Measurements from ENCODE around the gene MTCL1.

The MTCL1 gene

GRCh38 chr18:8874872-8875271, 169.5 kb downstream of the MTCL1 start:
- DNase-seq, result no peak

DNA sequence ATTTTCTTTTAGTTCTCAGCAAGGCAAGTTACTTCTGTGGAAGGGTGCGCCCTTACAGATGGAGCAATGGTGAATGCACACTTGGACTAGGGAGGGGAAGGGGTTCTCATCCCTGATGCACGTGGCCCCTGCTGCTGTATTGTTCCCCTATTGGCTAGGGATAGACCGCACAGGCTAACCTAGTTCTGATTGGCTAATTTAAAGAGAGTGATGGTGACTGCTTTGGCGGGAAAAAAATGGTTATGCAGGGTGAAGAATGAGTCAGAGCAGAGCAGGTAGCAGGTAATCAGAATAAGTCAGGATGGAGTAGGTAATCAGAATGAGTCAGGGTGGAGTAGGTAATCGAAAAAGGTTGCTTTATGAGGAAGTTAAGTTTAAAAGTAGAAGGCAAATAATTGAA, 171.5 kb downstream of the MTCL1 start:
- DNase-seq, result no peak

DNA sequence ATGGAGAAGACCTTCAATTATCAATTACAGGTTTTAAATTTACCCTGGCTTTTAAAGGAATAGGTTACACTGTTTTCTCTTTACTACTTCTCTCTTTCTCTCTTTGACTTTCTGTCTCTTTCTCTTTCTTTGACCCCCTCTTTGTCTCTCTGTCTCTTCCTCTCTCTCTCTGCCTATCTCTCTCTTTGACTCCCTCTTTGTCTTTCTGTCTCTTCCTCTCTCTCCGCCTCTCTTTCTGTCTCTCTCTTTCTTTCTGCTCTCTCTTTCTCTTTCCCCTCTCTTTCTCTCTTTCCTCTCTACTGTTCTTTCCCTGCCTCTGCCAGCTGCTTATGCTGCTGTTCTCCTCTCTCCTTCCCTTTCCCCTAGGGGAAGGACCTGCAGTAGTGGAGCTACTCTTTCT, 175.7 kb downstream of the MTCL1 start:
- DNase-seq, result no peak

All from NCI-H524 (cell line).